SK-N-DZ (cell line): ENCODE measurements around the gene ASTN2.
A peak's percentile ranks its signal among the peaks of the same experiment; 100 is the strongest.

Experiments used
- DNase-seq: peaks from one replicate; pipeline ENCODE4 v3.0.0-alpha.2; 2015; ENCODE audit warnings: low spot score
- small RNA-seq, 2 experiments: library from RNA; depleted of rRNA; stranded (forward); fragments of <200 nt; gene quantifications; one replicate each; pipeline ENCODE3, GENCODE V24; 2014

Gene ASTN2

DNA sequence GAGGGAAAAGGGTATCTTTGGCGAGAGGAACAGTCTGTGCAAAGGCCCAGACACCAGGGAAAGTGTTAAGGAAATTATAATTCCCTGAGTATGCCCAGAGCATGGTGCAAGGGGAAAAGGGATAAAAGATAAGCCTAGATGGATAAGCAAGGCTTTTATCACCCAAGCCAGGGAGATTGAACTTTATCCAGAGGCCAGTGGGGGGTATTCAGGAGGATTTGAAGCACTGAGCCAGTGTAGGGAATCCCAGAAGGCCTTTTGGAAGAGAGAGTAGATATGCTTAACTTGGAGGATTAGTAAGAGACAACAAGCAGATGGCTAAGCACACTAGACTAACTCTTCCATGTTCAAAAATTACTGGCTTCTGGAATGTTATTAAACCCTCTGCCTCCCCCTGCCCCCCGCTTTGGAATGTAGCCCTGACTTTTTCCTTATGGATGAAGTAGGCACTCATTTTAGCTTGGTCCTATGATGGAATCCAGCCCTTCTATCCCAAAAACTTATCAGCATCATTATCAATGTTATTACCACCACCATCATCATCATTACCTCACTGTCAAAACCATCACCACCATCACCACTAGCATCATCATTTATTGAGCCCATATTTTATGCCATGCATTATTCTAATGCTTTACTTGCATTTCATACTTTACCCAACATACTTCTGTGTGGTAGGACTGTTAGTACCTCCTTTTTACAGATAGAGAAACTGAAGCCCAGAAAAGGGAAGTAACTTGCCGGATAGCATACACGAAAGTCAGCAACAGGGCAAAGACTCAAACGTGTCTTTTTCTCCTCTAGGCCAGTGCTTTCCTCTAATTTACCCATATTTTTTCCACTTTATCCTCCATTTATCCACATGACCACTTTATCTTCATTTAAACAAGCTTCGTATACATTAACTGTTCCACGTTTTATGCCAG, 1024.3 kb downstream of the ASTN2 start:
- no peak for DNase-seq

DNA sequence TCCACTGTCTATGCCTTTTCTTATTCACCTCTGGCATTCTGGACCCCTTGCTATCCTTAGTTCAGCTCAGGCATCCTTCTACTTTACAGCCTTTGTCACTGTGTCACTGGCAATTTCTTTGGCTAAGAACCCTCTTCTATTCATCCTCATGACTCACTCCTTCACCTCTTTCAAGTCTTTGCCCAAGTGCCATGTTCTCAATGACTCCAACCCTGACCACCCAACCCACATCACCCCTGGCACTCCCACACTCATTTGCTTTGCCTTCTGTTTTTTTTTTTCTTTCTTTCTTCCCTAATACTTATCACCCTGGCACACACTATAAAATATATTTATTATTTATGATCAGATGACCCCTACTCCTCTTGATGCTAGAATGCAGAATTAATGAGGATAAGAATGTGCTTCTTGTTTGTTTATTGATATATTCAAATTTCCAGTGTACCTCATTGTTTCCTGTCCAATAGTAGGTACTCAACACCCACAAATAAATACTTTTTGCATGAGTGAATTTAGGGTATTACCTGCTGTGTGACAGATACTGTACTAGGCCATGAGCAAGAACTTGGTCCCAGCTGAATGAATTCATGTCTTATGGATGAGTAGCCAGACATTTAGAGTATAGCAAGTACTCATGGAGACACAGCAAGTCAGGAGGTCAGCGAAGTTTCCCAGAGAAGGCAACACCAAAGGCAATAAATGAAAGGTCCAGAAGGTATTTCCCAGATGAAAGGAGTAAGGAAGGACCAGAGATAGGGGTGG, 1025.1 kb downstream of the ASTN2 start:
- DNase-seq, result no peak

DNA sequence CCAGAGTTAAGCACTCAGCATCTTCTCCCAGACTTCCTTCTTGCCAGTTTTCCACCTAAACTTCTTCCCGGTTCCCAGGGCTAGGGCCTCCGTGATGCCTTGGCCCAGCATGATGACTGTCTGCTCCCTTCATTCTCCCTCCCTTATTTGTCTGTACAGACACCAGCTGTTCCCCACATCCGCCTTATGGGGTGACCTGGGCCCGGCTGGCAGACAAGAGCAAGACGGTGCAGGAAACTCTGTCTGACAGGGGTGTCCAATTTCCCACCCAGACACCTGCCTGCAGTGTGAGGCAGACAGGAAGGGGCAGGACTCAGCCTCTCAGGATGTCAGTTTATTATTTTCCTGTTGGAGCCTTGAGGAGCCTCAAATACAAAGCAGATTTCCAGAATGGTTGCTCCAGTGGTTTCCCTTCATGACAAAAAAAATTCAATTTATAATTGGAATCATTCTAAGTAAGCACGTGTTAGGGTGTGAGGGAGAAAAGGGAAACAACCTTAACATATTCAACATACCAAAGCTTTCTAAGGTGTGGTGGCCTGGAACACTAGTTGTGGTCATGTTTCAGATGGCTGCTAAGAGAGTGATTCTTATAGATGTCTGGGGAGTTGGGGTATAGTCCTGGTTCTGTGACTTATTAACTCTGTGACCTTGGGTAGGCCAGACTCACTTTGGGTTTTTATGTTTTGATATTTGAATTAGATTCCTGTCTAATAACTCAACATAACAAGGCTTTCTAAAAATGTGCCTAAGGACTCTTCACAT, 1026.7 kb downstream of the ASTN2 start:
- DNase-seq, result no peak

DNA sequence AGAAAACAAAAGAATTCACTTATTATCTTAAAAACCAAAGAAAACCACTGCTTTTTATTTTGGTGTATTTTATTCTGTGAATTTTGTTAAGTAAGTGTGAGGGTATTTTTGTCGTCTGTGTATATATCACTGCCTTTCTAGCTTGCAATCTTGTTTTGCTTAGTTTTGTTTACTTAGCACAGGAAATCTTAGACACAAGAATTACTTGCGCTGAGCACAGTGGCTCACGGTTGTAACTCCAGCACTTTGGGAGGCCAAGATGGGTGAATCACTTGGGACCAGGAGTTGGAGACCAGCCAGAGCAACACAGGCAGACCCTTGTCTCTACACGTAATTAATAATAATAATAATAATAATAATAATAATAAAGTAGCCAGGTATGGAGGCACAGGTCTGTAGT, 1030.9 kb downstream of the ASTN2 start:
- DNase-seq, result no peak

DNA sequence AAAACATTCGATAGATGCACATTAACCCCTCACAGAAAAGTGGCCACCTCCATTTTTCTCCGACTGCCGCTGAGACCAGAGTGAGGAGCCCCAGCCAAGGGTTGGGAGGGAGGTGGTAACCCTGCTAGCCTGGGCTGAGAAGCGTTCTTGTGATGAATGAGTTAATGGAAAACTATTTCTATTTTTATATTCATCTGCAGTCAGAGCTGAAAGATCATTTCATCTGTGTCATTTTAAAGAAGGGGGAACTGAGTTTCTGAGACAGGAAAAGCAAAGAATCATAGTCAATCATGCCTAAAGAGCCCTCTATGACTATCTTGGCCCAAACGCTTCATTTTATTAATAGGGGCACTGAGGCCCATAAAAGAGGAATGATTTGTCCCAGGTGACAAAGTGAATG, 1031.7 kb downstream of the ASTN2 start:
- DNase-seq, result no peak

DNA sequence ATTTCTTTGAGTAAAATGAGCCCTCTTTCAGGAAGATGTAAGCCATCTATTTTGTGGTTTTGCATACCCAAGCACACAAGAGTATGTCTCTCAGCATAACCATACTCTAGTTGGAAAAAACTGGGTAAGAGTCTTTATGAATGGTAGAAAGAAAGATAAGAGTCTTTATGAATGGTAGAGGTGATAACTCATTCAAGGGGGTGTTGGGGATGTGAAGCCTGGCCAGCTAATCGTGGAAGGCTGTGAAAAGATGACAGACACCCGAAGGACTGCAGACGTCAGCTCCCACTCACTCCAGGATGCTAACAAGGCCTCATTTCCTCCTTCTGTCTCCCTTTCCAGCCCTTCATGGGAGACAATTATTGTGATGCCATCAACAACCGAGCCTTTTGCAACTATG, 1032.8 kb downstream of the ASTN2 start:
- no peak for DNase-seq

DNA sequence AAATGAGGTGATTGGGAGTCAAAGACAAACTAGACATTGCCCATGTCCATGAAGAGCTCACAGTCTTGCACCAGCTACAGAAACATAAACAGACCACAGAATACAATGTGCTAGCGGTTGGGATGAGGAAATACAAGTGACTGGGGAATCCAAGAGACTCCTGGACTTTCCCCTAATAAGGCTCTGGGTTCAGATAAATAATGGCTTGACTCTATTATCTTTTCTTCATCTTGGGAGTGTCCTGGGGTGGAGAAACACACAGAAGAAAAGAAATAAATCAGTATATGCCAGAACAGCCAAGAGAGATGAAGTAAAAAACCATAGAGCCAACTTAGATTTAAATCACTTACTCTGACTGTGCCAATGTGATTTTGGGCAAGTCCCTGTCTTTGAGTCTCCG, 1033.5 kb downstream of the ASTN2 start:
- no peak for DNase-seq

DNA sequence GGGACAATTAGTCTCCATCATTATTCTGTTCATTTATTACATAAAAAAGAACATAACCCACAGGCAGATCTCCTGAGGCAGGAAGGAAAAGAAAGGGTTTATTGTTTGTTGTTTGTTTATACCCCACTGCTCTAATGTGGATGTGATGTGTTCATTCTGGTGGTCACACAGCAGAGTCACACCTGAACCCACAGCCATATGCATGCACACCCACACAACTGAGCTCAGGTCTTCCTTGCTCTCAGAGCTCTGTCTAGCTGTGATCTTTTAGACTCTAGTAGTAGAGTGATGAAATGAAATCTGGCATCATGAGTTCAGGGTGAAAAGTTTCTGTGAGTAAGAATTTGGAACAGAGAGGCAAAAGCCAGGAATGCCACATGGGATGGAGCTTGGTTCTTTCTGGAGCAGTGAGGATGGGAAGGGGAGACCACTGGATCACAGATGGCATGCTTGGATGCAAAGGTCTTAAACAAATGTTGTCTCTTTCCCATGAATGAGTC, 1034.3 kb downstream of the ASTN2 start:
- DNase-seq, result no peak

DNA sequence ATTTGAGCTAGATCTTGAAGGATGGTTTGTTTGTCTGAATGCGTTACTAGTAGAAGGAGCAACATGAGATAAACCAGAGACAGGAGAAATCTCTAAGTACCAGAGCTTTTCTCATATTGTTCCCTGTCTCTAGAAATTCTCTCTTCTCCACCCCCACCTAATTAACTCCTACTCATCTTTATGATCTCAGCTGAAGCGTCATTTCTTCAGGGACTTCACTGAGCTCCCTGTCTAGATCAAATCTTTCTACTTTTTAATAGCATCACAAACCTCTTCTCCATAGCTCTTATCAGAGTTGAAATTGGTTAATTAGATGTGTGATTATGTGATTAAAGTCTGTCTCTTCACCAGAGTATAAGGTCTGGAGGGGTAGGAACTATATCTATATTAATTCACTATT, 1035.0 kb downstream of the ASTN2 start:
- DNase-seq, result peak; percentile 60

DNA sequence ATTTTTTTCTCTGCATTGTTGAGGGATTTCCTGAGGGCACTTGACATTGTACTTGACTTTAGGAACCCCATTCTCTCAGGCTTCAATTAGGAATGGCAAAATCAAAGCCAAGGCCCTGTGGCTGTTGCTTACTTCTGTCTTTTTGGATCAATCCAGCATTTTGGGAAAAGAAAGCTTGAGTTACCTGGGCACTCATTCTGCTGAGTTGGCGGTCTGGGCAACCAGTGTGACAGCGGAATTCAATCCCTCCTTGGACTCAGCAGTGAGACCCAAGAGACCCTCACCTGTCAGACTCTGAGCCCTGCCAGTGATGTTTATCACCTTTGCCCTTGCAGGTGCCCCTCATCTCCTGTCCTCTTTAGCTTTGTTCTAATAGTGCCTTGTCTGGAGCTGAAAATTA, 1036.0 kb downstream of the ASTN2 start:
- no peak for DNase-seq

DNA sequence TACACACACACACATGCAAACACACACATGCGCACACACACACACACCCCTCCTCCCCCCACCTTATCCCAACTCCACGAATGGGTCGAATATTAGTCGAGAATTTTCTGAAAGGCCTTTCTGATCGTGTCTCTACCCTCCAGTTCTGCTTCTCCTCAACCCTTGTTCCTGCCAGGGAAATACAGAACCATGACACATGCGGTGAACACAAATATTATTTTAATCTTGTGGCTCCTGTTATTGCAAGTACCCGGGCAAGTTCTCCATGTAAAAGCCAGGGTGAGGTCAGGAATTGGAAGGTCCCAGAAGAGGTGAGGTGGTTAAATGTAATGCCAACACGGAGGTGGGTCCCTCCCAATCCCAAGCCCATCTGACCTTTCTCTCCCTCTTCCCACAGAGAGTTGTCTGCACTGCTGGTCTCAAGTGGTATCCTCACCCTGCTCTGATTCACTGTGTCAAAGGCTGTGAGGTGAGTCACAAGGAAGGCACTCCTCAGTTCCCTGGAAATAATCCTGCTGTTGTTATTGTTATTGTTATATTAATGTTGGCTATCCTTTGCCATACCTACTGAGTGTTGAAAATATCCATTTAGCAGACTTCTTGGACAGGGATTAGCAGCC, 1037.6 kb downstream of the ASTN2 start:
- no peak for DNase-seq

Small RNA genes within 50 kb of the gene (small RNA-seq; reads per million reads assigned to genes)
- gene SNORA70C, result 0 to 0.03 reads per million in 2 experiments
